GM18909 (cell line): Measurements from ENCODE around the gene STAP2.

ENCODE experiments used
- ATAC-seq: cut with Tn5 transposase; IDR thresholded peaks from one replicate; pipeline ENCODE4 v1.9.1; 2021; ENCODE audit warnings: mild to moderate bottlenecking; ENCODE audit not compliant: unreplicated experiment, poor library complexity

Gene STAP2, protein sequence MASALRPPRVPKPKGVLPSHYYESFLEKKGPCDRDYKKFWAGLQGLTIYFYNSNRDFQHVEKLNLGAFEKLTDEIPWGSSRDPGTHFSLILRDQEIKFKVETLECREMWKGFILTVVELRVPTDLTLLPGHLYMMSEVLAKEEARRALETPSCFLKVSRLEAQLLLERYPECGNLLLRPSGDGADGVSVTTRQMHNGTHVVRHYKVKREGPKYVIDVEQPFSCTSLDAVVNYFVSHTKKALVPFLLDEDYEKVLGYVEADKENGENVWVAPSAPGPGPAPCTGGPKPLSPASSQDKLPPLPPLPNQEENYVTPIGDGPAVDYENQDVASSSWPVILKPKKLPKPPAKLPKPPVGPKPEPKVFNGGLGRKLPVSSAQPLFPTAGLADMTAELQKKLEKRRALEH

DNA sequence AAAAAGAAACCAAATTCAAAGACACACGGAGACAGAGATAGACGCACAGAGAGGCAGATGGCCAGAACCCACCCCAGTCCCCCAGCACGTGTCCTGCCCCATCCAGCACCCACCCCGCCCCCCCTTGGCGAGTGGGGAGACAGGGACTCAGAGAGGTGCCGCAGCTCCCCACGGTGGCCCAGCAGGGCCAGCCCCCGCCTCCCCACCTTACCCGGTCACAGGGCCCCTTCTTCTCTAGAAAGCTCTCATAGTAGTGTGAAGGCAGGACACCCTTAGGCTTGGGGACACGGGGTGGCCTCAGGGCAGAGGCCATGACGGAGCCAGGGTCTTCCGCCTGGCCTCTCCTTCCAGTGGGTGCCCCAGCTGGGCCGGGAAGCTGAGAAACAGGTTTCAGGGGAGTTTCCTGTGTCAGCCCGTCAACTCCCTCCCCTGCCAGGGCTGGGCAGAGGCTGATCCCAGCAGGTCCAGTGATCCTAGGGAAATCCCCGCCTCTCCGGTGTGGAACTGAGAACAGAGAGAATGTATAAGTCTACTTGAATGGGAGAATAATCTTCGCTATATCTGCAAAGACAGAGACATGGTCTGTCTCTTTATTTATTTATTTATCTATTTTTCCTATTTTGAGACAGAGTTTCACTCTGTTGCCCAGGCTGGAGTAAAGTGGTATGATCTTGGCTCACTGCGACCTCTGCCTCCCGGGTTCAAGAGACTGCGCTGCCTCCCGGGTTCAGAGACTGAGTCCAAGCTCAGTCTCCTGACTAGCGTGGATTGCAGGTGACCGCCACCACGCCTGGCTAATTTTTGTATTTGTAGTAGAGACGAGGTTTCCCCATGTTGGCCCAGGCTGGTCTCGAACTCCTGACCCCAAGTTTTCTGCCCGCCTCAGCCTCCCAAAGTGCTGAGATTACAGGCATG lies at the start of gene STAP2:
Gene STAP2 (minus strand): TSS at position 387 of the 915 bp plus-strand sequence. CDS start 74 bp downstream, at position 313.
- ATAC-seq = no peak

DNA sequence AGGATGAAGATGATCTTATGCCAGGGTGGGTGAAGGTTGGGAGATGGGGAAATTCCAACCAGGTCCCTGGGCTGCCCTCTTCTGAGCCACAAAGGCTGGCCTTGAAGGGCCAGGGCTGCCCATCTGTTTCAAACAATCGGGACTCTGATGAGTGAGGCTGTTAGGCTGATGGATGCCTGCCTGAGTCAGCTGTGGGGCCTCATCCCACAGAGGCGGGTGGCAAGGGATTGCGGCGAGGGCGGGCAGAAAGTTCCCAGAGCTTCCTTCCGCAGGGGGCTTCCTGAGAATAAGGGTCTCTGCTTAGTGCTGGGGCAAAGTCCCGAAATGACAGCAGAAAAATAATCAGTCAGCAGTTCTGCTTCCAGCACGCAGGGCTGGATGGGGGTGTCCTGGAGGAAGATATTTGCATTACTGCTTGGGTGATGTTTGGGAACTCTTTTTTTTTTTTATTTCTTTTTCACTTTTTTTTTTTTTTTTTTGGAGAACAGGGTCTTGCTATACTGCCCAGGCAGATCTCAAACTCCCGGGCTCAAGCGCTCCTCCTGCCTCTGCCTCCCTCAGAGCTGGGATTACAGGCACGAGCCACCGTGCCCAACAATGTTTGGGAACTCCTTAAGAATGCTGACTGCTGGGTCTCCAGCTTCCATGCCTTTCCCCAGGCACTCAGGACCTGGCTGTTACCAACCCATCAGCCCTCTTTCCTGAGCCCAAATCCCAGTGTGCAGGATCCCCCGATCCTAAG lies 47.6 kb upstream of the STAP2 start:
- ATAC-seq = no peak

DNA sequence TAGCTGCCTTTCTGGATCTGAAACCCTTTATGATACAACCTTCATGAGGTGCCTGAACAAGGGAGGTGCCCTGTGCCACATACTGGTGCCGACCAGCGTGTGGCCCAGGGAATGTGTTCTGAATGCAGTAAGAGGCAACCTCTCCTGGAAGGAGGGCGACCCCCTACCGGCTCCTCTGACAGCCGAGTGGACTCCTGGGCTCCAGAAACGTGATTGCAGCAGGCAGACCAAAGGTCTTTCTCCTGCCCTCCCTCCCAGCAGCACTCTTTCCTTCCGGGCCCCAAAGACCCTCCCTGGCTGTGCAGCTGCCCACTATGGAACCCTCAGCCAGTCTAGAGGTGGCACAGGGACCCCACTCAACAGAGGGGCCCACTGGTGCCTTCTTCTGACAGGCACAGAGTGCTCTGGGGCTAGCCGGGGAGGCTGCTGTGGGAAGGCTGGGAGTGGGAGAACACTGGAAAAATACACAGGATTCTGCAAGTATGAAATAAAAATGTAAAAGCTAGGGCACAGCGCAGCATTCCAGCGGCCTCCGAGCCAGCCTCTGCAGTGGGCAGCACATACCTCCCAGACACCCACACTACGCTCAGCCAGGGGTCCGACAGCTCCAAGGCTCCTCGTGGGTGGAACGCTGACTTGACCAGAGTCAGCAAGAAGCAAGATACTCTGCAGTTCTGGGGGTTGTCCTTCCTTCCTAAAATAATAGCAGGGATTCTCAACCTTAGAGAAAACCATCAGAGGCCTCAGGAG lies 46.8 kb upstream of the STAP2 start:
- ATAC-seq = no peak

DNA sequence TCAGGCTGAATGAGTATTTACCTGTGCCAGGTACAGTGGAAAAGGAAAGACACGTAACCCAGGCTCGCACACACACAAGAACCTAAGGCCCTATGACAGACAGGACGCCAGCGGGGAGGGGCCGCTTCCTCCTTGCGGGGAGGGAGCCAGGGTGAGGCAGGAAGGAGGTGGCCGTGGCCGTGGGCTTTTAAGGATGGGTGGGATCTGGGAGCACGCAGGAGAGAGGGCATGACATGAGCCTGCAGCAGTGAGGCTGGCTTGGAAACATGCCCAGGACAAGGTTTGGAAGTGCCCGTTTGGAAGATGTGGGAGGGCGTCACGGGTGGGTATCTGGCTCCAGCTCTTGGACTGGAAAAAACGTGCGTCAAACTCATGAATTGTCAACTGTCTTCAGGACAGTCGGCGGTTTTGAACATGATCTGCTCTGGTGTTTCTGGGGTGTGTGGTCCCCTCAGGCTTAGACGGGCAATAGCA lies 41.7 kb upstream of the STAP2 start:
- peak; percentile 41 for ATAC-seq

DNA sequence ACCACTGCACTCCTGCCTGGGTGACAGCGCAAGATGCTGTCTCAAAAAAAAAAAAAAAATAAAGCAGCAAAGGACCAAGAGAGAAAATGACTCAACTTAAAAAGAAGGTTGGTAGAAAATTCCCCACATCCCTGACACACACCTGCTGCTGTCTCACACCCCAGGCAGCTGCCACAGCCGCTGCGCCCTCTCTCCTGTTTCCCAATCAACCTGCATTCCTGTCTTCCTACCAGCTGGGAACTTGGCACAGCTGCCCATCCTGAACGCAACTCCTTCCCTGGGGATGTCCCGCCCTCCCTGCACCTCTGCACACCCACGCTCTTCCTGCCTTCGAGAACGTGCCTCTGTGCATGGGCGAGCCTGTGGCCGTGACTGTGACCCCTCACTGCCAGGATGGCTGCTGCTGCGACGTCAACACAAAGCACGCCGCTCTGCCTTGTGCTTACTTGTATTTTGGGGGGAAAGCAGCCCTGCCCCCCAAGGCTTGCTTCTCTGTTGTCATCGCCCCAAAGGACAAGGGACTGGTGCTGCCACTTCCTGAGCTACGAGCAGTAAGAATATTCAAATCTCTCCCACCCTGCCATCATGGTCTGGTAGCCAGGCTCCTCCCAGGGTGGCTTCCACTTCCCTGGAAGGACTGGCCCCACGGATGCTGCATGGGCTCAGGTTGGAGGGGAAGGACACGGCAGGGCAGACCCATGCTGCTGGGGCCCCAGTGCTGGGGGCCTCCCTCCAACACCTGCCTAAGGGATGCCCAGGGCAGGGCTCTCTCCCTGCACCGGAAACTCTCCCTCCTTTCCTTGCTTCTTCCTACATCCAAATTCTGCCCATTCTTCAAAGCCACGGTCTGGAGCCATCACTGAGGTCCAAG lies 41.0 kb upstream of the STAP2 start:
- no peak for ATAC-seq

DNA sequence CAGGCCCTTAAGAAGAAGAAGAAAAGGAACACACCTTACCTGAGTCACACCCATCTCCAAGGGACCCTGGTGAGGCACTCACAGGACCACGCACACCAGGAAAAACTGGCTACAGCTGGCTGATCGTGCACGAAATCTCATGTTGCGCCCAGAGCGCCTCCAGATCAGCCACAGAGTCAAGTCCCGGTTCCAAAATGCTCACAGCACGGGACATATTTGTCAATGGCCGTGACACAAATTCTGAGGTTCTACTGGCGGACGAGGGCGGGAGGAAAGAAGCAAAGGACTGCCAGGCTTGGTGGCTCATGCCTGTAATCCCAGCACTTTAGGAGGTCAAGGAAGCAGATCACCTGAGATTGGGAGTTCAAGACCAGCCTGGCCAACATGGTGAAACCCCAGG lies 40.3 kb upstream of the STAP2 start:
- ATAC-seq = no peak

DNA sequence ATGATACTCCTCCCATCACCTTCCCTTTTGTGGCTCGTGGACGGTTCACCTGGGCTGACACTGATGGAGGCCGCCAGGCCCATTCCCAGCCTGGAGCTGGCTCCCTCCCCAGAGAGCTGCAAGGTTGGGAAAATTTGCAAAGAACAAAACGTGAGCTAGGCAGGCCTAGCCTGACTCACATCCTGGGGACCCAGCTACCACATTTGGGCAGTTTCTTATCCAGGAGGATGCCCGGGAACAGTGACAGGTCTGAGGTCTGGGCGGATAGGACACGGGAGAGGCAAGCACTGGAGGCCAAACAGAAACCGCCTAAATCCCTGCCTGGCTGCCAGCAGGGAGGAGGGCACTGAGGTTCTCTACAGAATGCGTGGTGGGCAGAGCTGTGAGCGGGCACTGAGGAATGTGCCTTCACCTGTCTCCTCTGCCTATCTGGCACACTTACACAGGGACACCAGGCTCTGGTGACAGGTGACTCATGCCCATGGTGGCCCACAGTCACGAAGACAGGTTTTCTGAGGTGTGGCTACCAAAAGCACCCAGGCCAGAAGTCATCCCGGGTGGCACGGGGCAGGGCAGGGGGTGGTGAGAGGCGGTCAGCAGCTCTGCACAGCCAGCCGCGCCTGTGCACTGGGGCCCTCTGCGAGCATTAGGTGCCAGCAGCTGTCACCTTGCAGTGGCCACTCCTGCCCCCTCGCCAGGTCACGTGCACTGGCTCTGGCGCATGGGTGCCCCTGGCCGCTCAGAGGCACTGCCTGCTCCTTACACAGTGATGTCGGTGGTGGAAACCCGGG lies 38.6 kb upstream of the STAP2 start:
- ATAC-seq = no peak

DNA sequence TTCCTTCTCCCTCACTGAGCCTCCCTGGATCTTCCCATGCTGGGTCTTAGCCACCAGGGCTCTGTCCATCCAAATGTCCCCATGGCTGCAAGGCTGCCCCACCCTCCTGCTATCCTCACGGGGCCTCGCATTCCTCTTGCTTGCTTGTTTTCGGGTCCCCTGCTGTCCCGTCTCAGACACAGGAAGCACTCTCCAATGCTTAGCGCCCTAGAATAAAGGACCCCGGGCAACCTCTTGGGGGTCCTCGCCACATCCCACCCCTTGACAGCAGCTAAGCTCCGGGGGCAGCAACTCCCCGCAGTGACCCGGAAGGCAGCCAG lies 38.0 kb upstream of the STAP2 start:
- no peak for ATAC-seq

DNA sequence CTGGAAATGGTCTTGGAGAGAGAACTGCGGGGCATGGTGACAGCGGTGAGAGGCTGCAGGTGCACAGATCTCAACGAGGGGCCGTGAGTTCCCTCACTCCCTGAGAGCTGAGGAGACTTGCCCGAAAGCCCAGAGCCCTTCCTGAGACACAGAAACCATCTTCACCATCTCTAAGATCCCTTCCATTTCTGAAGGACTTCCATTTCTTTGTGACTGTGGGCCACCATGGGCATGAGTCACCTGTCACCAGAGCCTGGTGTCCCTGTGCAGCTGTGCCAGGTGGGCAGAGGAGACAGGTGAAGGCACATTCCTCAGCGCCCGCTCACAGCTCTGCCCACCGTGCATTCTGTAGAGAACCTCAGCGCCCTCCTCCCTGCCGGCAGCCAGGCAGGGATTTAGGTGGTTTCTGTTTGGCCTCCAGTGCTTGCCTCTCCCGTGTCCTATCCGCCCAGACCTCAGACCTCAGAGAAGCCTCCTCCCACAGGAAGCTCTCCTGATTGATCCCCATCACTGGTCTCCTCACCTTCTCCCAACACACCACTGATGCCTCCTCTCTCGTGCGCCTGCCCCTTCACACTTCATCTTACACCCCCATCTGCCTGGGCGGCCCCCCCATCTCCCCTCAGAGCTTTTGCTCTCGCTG lies 37.5 kb upstream of the STAP2 start:
- ATAC-seq = no peak

DNA sequence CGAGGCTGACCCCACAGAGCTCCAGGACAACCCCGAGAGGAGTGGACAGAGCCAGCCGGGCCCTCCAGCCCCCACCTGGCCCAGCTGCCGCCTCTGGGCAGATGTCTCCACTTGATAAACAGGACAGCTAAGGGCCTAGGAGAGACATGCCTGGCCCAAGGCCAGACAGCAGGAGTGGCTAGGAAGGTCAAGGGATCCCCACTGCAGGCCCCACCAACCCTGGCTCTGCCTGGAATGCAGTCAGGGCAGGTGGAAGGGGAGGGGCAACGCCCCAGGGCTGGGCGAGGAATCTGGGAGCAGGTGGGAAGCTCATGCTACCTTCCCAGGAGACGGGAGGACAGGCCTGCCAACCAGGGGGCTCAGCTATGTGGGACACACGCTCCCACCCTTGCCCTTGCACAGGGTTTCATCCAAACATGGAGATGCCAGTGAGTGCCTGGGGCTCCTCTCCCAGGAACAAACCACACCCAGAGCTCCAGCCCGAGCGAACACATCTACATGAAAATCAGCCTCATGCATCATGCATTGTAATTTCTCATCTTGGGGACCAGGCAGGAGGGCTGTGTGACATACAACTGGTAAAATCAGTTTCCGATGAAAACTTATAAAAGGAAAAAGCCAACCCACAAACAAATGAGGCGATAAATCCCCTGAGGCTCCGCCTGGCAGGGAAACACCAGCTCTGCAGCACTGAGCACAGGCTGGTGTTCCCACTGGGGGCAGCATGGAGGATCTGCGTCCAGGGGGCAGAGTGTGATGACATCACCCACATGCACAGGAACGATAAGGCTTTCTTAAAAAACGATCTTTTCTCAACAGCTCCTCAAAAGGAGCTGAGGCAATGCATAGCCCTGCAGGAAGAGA lies 36.8 kb upstream of the STAP2 start:
- no peak for ATAC-seq

DNA sequence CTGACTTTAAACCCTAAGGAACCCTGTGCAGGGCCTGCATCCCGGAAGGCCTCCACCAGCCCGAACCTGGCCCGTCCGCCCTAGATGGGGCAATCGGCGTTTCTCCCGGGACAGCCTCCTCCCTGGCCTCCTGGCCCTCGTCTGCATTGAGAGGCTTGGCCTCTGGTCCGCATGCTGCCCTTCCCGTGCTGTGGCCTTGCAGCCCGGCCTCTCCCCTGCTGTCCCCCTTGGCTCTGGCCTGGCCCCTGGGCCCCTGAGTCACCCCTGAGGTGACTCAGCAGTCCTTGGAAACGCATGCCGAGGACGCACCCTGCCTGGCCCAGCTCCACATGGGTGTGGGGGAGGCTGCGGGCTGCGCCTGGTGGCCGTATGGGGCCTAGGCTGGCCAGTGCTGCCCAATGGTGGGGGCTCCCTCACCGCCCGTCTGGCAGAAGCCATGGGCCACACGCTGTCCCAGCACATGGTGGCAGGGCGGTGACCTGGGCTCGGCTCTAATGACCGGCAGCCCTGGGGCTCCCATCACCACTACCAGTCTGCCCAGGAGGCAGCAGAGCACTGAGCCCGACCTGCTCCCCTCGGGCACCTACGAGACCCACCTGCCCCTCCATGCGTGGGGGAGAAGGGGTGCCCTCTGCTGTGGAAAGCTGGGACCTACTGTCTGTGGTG lies 36.0 kb upstream of the STAP2 start:
- ATAC-seq = no peak

DNA sequence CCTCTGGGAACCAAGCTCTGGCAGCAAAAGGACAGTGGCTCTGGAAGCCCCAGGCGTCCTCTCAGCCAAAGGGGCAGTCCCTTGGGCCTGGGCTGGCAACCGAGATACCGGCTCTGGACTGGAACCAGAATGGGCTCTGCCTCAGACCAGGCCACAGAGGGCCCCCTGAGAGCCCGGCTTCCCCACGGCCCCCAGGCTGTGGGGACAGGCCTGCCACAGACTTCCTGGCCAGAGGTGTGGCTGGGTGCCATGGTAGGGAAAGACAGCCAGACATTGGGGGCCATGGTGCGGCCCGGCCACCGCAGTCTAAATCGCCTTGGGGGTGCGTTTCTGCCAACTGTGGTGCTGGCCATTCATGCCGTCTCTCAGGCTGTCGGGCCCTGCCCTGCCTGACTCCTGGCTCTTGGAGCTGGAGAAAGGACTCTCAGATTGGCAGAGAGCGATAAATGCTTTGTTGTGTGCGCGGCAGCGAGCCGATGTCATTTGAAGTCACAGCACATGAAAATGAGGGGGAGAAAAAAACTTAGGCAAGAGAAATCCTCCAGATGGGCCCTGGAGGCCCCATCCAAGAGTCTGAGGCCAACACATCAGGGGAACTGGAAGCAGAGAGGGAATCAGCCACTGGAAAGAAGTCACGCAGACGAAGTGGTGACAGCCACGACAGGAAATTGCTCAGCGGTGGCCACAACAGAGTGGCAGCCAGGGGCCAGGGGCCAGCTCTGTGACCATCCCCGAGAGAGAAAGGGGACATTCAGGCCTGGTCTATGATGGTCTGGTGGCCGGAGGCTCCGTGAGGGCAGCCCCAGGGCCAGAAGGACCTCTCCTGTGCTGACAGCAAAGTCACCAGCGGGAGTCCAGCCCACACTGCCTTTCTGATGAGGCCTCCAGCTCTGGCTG lies 35.2 kb upstream of the STAP2 start:
- no peak for ATAC-seq

DNA sequence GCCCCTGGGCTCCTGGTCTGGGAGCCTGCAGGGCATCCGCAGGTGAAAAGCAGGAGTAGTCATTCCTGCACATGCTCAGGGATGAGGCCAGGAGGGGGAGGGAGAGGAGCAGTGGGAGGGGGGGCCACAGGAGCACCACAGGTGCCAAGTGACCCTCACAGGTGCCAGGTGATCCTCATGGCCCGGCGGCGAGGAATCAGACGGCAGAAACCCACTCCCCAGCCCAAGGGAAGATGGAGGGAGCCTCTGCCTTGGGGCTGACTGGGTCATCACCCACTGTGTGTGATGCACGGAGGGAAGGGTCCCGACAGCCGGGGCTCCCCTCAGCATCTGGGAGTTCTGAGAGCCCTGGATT lies 34.4 kb upstream of the STAP2 start:
- no peak for ATAC-seq

DNA sequence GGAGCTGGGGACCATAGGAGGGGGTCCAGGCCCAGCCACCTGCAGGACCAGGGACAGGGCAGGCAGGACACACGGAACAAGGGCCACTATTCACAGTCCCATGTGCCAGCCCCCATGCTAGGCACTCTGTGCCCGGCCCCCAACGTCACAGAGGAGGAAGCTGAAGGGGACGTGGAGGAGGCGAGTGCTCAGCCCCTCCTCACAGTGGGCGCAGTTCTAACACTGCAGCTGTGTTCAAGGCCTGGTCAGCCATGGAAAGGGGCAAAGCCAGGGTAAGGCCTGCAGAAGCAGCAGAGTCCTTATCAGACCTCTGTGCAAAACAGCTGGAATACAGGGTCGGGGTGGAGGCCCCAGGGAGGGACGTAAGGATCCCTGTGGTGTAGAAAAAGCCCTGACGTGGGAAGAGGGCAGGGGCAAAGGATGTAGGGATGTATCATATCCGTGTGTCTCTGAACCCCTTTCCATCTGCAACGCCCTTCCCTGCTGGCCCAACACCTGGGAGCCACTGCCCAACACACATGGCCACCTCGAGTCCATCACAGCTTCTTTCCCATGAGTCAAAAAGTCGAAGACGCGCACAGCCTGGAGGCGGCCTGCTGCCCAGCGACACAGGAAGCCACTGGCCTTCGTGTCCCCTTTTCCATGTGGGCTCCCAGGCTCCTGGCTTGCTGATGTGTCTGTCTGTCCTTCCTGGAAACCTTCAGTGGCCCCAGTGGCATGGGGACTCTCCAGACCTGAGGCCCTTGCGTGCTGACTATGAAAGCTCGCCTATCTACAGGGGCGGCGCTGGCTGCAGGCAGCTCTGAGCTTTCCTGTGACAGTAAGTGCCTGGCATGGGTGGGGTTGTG lies 33.8 kb upstream of the STAP2 start:
- no peak for ATAC-seq
